Bronchial epithelial cell (primary cell): ENCODE data around the gene ZNF431. TPM values are rescaled to one million over a fixed set of nuclear protein-coding genes. Genes with fewer than 3 reads are reported as not detected.
A peak's percentile ranks its signal among the peaks of the same experiment; 100 is the strongest.

Source experiments
- DNase-seq: peaks from one replicate; pipeline ENCODE4 v3.0.0-alpha.2; 2010; ENCODE audit warnings: low read depth
- FAIRE-seq: peaks from 2 replicates; lab custom pipeline; 2011; peaks lifted over from hg19 to GRCh38; lab: Jason Lieb, UNC
- H3K27me3 ChIP-seq: 2 replicates; pipeline ENCODE4 v1.5.1; 2011; ENCODE audit warnings: low read length; ENCODE audit not compliant: control insufficient read depth, insufficient read depth
- H3K36me3 ChIP-seq: 2 replicates; pipeline ENCODE4 v1.5.1; 2011; ENCODE audit warnings: low read length; ENCODE audit not compliant: control insufficient read depth, insufficient read depth
- H3K4me3 ChIP-seq: 2 replicates; pipeline ENCODE4 v1.5.1; 2011; ENCODE audit warnings: mild to moderate bottlenecking, low read depth, low read length, control low read depth
- CTCF ChIP-seq: IDR thresholded peaks from 2 replicates; pipeline ENCODE4 v1.5.1; 2011; ENCODE audit warnings: mild to moderate bottlenecking, moderate library complexity, low read length, control low read depth, inconsistent platforms; ENCODE audit not compliant: insufficient read depth, severe bottlenecking
- total RNA-seq: library from RNA; depleted of rRNA; stranded (reverse); fragments of >200 nt; gene quantifications from 2 replicates; pipeline ENCODE4 v1.2.1, GENCODE V29; 2014

The ZNF431 gene
- total RNA-seq, 1 donor from 2014 or later = 9.0 TPM

GRCh38 chr19:21127001-21127400, 14.8 kb upstream of the ZNF431 start:
- FAIRE-seq (no peak), DNase-seq (no peak)
- TF ChIP-seq CTCF = no peak
- Histone ChIP-seq H3K27me3 (no peaks in the 10 kb centered on the region), H3K36me3 (no peaks in the 10 kb centered on the region), H3K4me3 (no peak overlapping the region)

- peak; percentile 7 for FAIRE-seq
- H3K36me3 ChIP-seq = no peaks in the 10 kb centered on the region
- no peak for TF ChIP-seq CTCF
Measured at GRCh38 chr19:21127898-21128297, 13.9 kb upstream of the ZNF431 start.

GRCh38 chr19:21128901-21129698, 12.7 kb upstream of the ZNF431 start:
- H3K27me3 ChIP-seq = no peaks in the 10 kb centered on the region
- no peak overlapping the region for H3K4me3 ChIP-seq
- no peak for FAIRE-seq
- no peak for DNase-seq
- TF ChIP-seq CTCF = no peak
- no peaks in the 10 kb centered on the region for H3K36me3 ChIP-seq

More at GRCh38 chr19:21127898-21128297, 13.9 kb upstream of the ZNF431 start:
- H3K27me3 ChIP-seq = no peaks in the 10 kb centered on the region
- DNase-seq = no peak
- no peak overlapping the region for H3K4me3 ChIP-seq

- DNase-seq = peak; percentile 53
- Histone ChIP-seq H3K4me3 (no peak overlapping the region), H3K27me3 (no peaks in the 10 kb centered on the region), H3K36me3 (no peaks in the 10 kb centered on the region)
- no peak for FAIRE-seq
- TF ChIP-seq CTCF = no peak
Measured at GRCh38 chr19:21130097-21130775, 11.6 kb upstream of the ZNF431 start.

GRCh38 chr19:21133633-21134032, 8.2 kb upstream of the ZNF431 start:
- H3K27me3 ChIP-seq = no peaks in the 10 kb centered on the region
- no peak for FAIRE-seq
- peak; percentile 22 for DNase-seq
- no peak for TF ChIP-seq CTCF
- H3K4me3 ChIP-seq = no peak overlapping the region
- no peaks in the 10 kb centered on the region for H3K36me3 ChIP-seq
